H1 (cell line): ENCODE measurements around the gene ATP6V0A1. TPM values are rescaled to one million over a fixed set of nuclear protein-coding genes. Genes with fewer than 3 reads are reported as not detected.

Experiments
- CTCF ChIA-PET: fragments of 300-600 bp; sonication (Branson Sonifier 250); formaldehyde crosslinking; loops from one replicate; lab custom pipeline; 2021; ENCODE audit not compliant: partially characterized antibody; lab: Charles Lee
- POLR2A ChIA-PET: fragments of 300-600 bp; sonication (Branson Sonifier 250); formaldehyde crosslinking; loops from one replicate; lab custom pipeline; 2021; ENCODE audit warnings: inconsistent platforms; ENCODE audit not compliant: partially characterized antibody; lab: Charles Lee
- DNase-seq, 2 experiments: peaks; one replicate each; pipeline versions ENCODE4 v3.0.0 to v3.0.0-alpha.2; 2010 to 2022; ENCODE audit warnings: low spot score in 2 of 2, low read depth in 1 of 2, mixed read lengths in 1 of 2
- FAIRE-seq: peaks from 2 replicates; lab custom pipeline; 2011; peaks lifted over from hg19 to GRCh38; lab: Jason Lieb, UNC
- H2AFZ ChIP-seq: 2 replicates; pipeline ENCODE4 v1.8.1; 2012; ENCODE audit warnings: low read length, inconsistent platforms
- H2AK5ac ChIP-seq: 2 replicates; pipeline ENCODE4 v1.6.1; 2013; ENCODE audit warnings: low read depth, low read length
- H2BK120ac ChIP-seq: replicated peaks from 2 replicates; pipeline ENCODE3; 2013; ENCODE audit warnings: low read depth, low read length, inconsistent platforms
- H2BK12ac ChIP-seq: 2 replicates; pipeline ENCODE4 v1.6.1; 2013; ENCODE audit warnings: low read depth, low read length
- H2BK15ac ChIP-seq: 2 replicates; pipeline ENCODE4 v1.6.1; 2013; ENCODE audit warnings: low read length
- H2BK20ac ChIP-seq: 2 replicates; pipeline ENCODE4 v1.6.1; 2013; ENCODE audit warnings: low read length
- H2BK5ac ChIP-seq: 2 replicates; pipeline ENCODE4 v1.6.1; 2013; ENCODE audit warnings: low read depth, low read length
- H3K14ac ChIP-seq: 2 replicates; pipeline ENCODE4 v1.6.1; 2013; ENCODE audit warnings: inconsistent platforms; ENCODE audit not compliant: insufficient read length
- H3K18ac ChIP-seq: 2 replicates; pipeline ENCODE4 v1.6.1; 2013; ENCODE audit warnings: low read length; ENCODE audit errors: extremely low read depth
- H3K23ac ChIP-seq: 2 replicates; pipeline ENCODE4 v1.6.1; 2013; ENCODE audit warnings: inconsistent platforms; ENCODE audit not compliant: insufficient read length
- H3K23me2 ChIP-seq: 2 replicates; pipeline ENCODE4 v1.6.1; 2013; ENCODE audit warnings: low read depth, low read length
- H3K27ac ChIP-seq: 2 replicates; pipeline ENCODE4 v1.6.1; 2011; ENCODE audit warnings: low read depth, low read length, inconsistent platforms
- H3K27me3 ChIP-seq, 4 experiments: replicated peaks in 1 of 4; 1 replicate in 1 of 4; 2 replicates in 3 of 4; pipeline versions ENCODE4 v1.6.1 to v1.8.1; 2011 to 2013; ENCODE audit warnings: low read length in 3 of 4, mild to moderate bottlenecking in 3 of 4, inconsistent platforms in 2 of 4, mixed read lengths in 2 of 4, moderate library complexity in 1 of 4; ENCODE audit not compliant: control insufficient read depth in 3 of 4, insufficient read depth in 3 of 4; ENCODE audit errors: extremely low read depth in 1 of 4
- H3K36me3 ChIP-seq, 4 experiments: 2 replicates each; pipeline versions ENCODE4 v1.6.1 to v1.8.1; 2011 to 2013; ENCODE audit warnings: mild to moderate bottlenecking in 4 of 4, low read length in 3 of 4, moderate library complexity in 2 of 4, control low read depth in 1 of 4, inconsistent platforms in 1 of 4; ENCODE audit not compliant: insufficient read depth in 4 of 4, control insufficient read depth in 2 of 4
- H3K4ac ChIP-seq: replicated peaks from 2 replicates; pipeline ENCODE3; 2013; ENCODE audit warnings: low read length, low read depth, mixed read lengths, inconsistent platforms; ENCODE audit not compliant: insufficient read length
- H3K4me1 ChIP-seq, 4 experiments: replicated peaks in 1 of 4; 1 replicate in 1 of 4; 2 replicates in 3 of 4; pipeline versions ENCODE4 v1.6.1 to v1.8.1; 2011 to 2013; ENCODE audit warnings: low read length in 3 of 4, inconsistent platforms in 2 of 4, mixed read lengths in 1 of 4; ENCODE audit not compliant: insufficient read depth in 4 of 4, control insufficient read depth in 3 of 4
- H3K4me2 ChIP-seq, 2 experiments: 2 replicates each; pipeline versions ENCODE4 v1.6.1 to v1.8.1; 2011 to 2013; ENCODE audit warnings: low read depth in 2 of 2, low read length in 2 of 2, control low read depth in 1 of 2, inconsistent platforms in 1 of 2, mild to moderate bottlenecking in 1 of 2; ENCODE audit not compliant: insufficient read depth in 1 of 2
- H3K4me3 ChIP-seq, 4 experiments: fragments of 200-600, 300-600 bp in 1 of 4; sonication (generic), shearing (Covaris generic), sonication (Bioruptor Twin) in 1 of 4; 2 replicates each; pipeline versions ENCODE4 v1.5.1 to v1.8.1; 2011 to 2016; ENCODE audit warnings: low read length in 4 of 4, low read depth in 3 of 4, control low read depth in 2 of 4, inconsistent platforms in 2 of 4, mild to moderate bottlenecking in 2 of 4, mixed read lengths in 1 of 4, moderate library complexity in 1 of 4; ENCODE audit not compliant: insufficient read depth in 2 of 4; ENCODE audit errors: extremely low read depth in 1 of 4
- H3K56ac ChIP-seq: replicated peaks from 2 replicates; pipeline ENCODE3; 2013; ENCODE audit warnings: low read depth, mild to moderate bottlenecking, mixed read lengths, low read length, inconsistent platforms; ENCODE audit not compliant: insufficient read length
- H3K79me1 ChIP-seq: 2 replicates; pipeline ENCODE4 v1.6.1; 2013; ENCODE audit warnings: low read depth, low read length, control low read depth
- H3K79me2 ChIP-seq, 2 experiments: 2 replicates each; pipeline versions ENCODE4 v1.6.1 to v1.8.1; 2012 to 2013; ENCODE audit warnings: low read length in 2 of 2, mild to moderate bottlenecking in 2 of 2, inconsistent platforms in 1 of 2; ENCODE audit not compliant: insufficient read depth in 2 of 2, control insufficient read depth in 1 of 2
- H3K9ac ChIP-seq, 4 experiments: replicated peaks in 1 of 4; 1 replicate in 1 of 4; 2 replicates in 3 of 4; pipeline versions ENCODE4 v1.6.1 to v1.8.1; 2011 to 2013; ENCODE audit warnings: low read depth in 3 of 4, low read length in 3 of 4, control low read depth in 2 of 4, mild to moderate bottlenecking in 2 of 4, moderate library complexity in 2 of 4, inconsistent platforms in 1 of 4; ENCODE audit errors: extremely low read depth in 1 of 4
- H3K9me3 ChIP-seq, 2 experiments: 2 replicates each; pipeline versions ENCODE4 v1.6.1 to v1.8.1; 2012 to 2013; ENCODE audit warnings: mild to moderate bottlenecking in 2 of 2, moderate library complexity in 2 of 2, control low read depth in 1 of 2, inconsistent platforms in 1 of 2, low read depth in 1 of 2, low read length in 1 of 2, mixed read lengths in 1 of 2; ENCODE audit not compliant: insufficient read depth in 2 of 2
- H4K20me1 ChIP-seq, 2 experiments: replicated peaks in 1 of 2; 2 replicates each; pipeline versions ENCODE3 to v1.8.1; 2011 to 2013; ENCODE audit warnings: inconsistent platforms in 2 of 2, low read length in 2 of 2, mild to moderate bottlenecking in 1 of 2; ENCODE audit not compliant: insufficient read depth in 2 of 2, control insufficient read depth in 1 of 2
- H4K5ac ChIP-seq: 2 replicates; pipeline ENCODE4 v1.6.1; 2013; ENCODE audit warnings: low read length, low read depth, mixed read lengths, inconsistent platforms; ENCODE audit not compliant: insufficient read length
- H4K8ac ChIP-seq: 2 replicates; pipeline ENCODE4 v1.8.0; 2013; ENCODE audit warnings: mild to moderate bottlenecking, moderate library complexity, low read length, inconsistent platforms; ENCODE audit not compliant: insufficient read depth; ENCODE audit errors: extremely low read depth
- H4K91ac ChIP-seq: replicated peaks from 2 replicates; pipeline ENCODE3; 2013; ENCODE audit warnings: low read length, mixed read lengths, inconsistent platforms; ENCODE audit not compliant: insufficient read length
- GTF2F1 ChIP-seq: IDR thresholded peaks from 2 replicates; pipeline ENCODE4 v1.6.1; 2012; ENCODE audit warnings: low read depth, low read length, improper control_type of control experiment, borderline replicate concordance
- HDAC2 ChIP-seq, 2 experiments: fragments of 300-600 bp in 1 of 2; sonication (generic) in 1 of 2; IDR thresholded peaks; 2 replicates each; pipeline ENCODE4 v1.6.1; 2011 to 2012; ENCODE audit warnings: low read depth in 2 of 2, low read length in 2 of 2, mild to moderate bottlenecking in 2 of 2, moderate library complexity in 2 of 2, borderline replicate concordance in 1 of 2, inconsistent platforms in 1 of 2
- KDM5A ChIP-seq: fragments of 200-600 bp; IDR thresholded peaks from 2 replicates; pipeline ENCODE4 v1.7.1; 2012; ENCODE audit warnings: mild to moderate bottlenecking, low read length, inconsistent platforms, mixed read lengths
- POLR2AphosphoS5 ChIP-seq: IDR thresholded peaks from 2 replicates; pipeline ENCODE4 v1.6.1; 2011; ENCODE audit warnings: low read depth, low read length
- SP4 ChIP-seq: IDR thresholded peaks from 2 replicates; pipeline ENCODE4 v1.6.1; 2012; ENCODE audit warnings: low read length, inconsistent platforms
- WGBS, 2 experiments: shearing (Covaris generic) in 1 of 2; methylation state at CpG; one replicate each; pipeline versions ENCODE4 v1.1.6 to v1.1.7; 2013 to 2015; ENCODE audit warnings: low lambda C conversion rate in 2 of 2, mixed read lengths in 2 of 2, inconsistent platforms in 1 of 2, low coverage in 1 of 2, missing lambda C conversion rate in 1 of 2; ENCODE audit not compliant: insufficient replicate concordance in 2 of 2, insufficient coverage in 1 of 2, insufficient read length in 1 of 2; ENCODE audit errors: extremely low coverage in 1 of 2, missing lambda C conversion rate in 1 of 2; 5-methylcytosine and 5-hydroxymethylcytosine counted together
- polyA plus RNA-seq, 7 experiments: library from polyadenylated mRNA; depleted of rRNA in 3 of 7; stranded (reverse) in 5 of 7; unstranded in 2 of 7; fragments of >200 nt in 5 of 7; fragments of 200-250 nt in 2 of 7; gene quantifications; 1 replicate in 5 of 7; 2 replicates in 1 of 7; 4 replicates in 1 of 7; pipeline versions ENCODE4 v1.2.1 to v1.2.3, GENCODE V29; 2011 to 2013; ENCODE audit warnings: missing spikeins in 2 of 7, mixed read lengths in 2 of 7
- total RNA-seq: library from RNA; stranded (reverse); fragmentation: NEBNext Ultra II Directional; extraction: Animal tissue kit (Norgen Biotek cat#: 25700); gene quantifications from 2 replicates; pipeline ENCODE4 v1.2.1, GENCODE V29; 2021

ATP6V0A1 gene
- total and polyA plus RNA-seq, 2 of the 8 experiments (the other 6 are each of a cell fraction or from before 2014, with no cell fraction given), result 55.3 to 63.4 TPM

GRCh38 chr17:42547698-42548069 is 89.0 kb downstream of the ATP6V0A1 start:
- ChIA-PET POLR2A (interaction anchor here (0.7 to 4.3 kb wide), 11 partner anchors 11 to 134 kb away, joined by 3 to 43 read pairs (median 4); partner anchors contain the start of genes NAGLU, PSMC3IP, RETREG3 and TUBG1), CTCF (interaction anchor here (1.4 to 3.0 kb wide), 7 partner anchors 11 to 131 kb away, joined by 3 to 28 read pairs (median 7); partner anchors contain the start of genes MLX, NAGLU and PSMC3IP)
- peaks cover 0 to 8% (median 7%) of the 10 kb centered on the region in 4 experiments; a peak in 4 of 7 replicates for H3K4me1 ChIP-seq
- no peak overlapping the region for H4K5ac ChIP-seq
- H3K9me3 ChIP-seq, result no peaks in the 10 kb centered on the region
- peaks cover 0 to 8% (median 1%) of the 10 kb centered on the region in 4 experiments; a peak in 4 of 8 replicates for H3K36me3 ChIP-seq
- TF ChIP-seq SP4, result no peak
- TF ChIP-seq GTF2F1, result no peak
- no peak for TF ChIP-seq HDAC2 (IDR thresholded peaks at IDR 0.05; ENCODE audit: borderline replicate concordance in 1 of 2, low read depth in 2 of 2, low read length in 2 of 2)
- TF ChIP-seq KDM5A, result no peak
- no peak for TF ChIP-seq POLR2AphosphoS5
- H2BK12ac ChIP-seq, result no peak overlapping the region
- H3K18ac ChIP-seq, result no peak overlapping the region; the same call in 1 of the 2 replicates
- no peak overlapping the region for H2BK120ac ChIP-seq
- peak overlapping the region; percentile 88; the same call in 1 of the 2 replicates for H2BK15ac ChIP-seq
- no peak for FAIRE-seq
- peak overlapping the region; percentile 81; the same call in 1 of the 2 replicates for H4K8ac ChIP-seq
- peaks cover 2% of the 10 kb centered on the region; the same call in 1 of the 2 replicates for H3K23me2 ChIP-seq
- no peak overlapping the region for H2AK5ac ChIP-seq
- DNase-seq, result no peak
- H4K91ac ChIP-seq, result peak overlapping the region; percentile 30
- peak overlapping the region; percentile 31 to 61 (median 37); a peak in 6 of 8 replicates for H3K4me3 ChIP-seq
- H3K56ac ChIP-seq, result no peak overlapping the region
- no peaks in the 10 kb centered on the region for H3K27me3 ChIP-seq
- no peaks in the 10 kb centered on the region for H3K79me2 ChIP-seq
- 0 out of 7 replicates have a peak overlapping the region, but pooled peaks of 1 of the 4 experiments have one; percentile 0 for H3K9ac ChIP-seq
- H2BK5ac ChIP-seq, result no peak overlapping the region
- no peak overlapping the region for H2AFZ ChIP-seq
- 94% methylated on average over 13 of the region's 14 CpGs; no CpG with 5 or more reads in 1 of the 2 experiments for WGBS, 2 experiments
- H3K4me2 ChIP-seq, result peak overlapping the region; percentile 48 to 84
- H2BK20ac ChIP-seq, result no peak overlapping the region
- no peaks in the 10 kb centered on the region for H3K79me1 ChIP-seq
- peaks cover 0 to 4% of the 10 kb centered on the region in 2 experiments for H4K20me1 ChIP-seq
- H3K27ac ChIP-seq, result no peak overlapping the region
- peak overlapping the region; percentile 85 for H3K4ac ChIP-seq
- H3K14ac ChIP-seq, result no peak overlapping the region
- H3K23ac ChIP-seq, result no peak overlapping the region
